Gastroesophageal sphincter (tissue), 3 donors: ENCODE results near the gene MED22.

Experiments used
- EP300 ChIP-seq: sonication (generic); formaldehyde crosslinking; IDR thresholded peaks from one replicate; pipeline ENCODE4 v1.6.1; 2017; ENCODE audit warnings: antibody characterized with exemption, mild to moderate bottlenecking
- POLR2A ChIP-seq, 2 donors: fragments of 450-650 bp; IDR thresholded peaks; one replicate each; pipeline ENCODE4 v1.6.1; 2017; ENCODE audit warnings: antibody characterized with exemption in 2 of 2, mild to moderate bottlenecking in 2 of 2, moderate library complexity in 1 of 2
- POLR2AphosphoS5 ChIP-seq: sonication (generic); formaldehyde crosslinking; IDR thresholded peaks from one replicate; pipeline ENCODE4 v1.6.1; 2017; ENCODE audit warnings: antibody characterized with exemption
- TF ChIP-seq, protein P1 (sequence below), 4 experiments: fragments of 200-600 bp in 2 of 4; fragments of 450-650 bp in 2 of 4; sonication (generic) in 1 of 4; IDR thresholded peaks; one replicate each; pipeline ENCODE4 v1.5.1; 2017 to 2019; ENCODE audit warnings: antibody characterized with exemption in 4 of 4, mild to moderate bottlenecking in 2 of 4, moderate library complexity in 2 of 4

DNA sequence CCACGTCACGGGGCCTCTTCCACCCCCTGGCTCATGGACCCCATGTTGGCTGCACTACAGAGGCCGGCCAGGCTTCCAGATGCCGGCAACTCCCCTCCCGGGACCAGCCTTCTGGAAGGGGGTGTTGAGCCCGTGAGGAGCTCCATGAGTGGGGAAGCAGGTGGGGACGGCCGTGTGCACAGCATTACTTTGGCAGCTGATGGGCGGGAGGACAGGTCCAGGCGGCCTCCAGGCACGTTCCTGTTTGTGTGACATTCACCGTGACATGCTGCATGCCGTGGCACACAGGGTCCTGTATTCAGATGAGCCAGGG is 43.8 kb downstream of the MED22 start:
- TF ChIP-seq, protein P1, sequence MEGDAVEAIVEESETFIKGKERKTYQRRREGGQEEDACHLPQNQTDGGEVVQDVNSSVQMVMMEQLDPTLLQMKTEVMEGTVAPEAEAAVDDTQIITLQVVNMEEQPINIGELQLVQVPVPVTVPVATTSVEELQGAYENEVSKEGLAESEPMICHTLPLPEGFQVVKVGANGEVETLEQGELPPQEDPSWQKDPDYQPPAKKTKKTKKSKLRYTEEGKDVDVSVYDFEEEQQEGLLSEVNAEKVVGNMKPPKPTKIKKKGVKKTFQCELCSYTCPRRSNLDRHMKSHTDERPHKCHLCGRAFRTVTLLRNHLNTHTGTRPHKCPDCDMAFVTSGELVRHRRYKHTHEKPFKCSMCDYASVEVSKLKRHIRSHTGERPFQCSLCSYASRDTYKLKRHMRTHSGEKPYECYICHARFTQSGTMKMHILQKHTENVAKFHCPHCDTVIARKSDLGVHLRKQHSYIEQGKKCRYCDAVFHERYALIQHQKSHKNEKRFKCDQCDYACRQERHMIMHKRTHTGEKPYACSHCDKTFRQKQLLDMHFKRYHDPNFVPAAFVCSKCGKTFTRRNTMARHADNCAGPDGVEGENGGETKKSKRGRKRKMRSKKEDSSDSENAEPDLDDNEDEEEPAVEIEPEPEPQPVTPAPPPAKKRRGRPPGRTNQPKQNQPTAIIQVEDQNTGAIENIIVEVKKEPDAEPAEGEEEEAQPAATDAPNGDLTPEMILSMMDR (IDR thresholded peaks at IDR 0.05): no peak
- TF ChIP-seq EP300 (no peak), POLR2A (IDR thresholded peaks at IDR 0.05) (no peak), POLR2AphosphoS5 (no peak)
